WI38 (cell line): ENCODE results near the gene CDYL2.
"Not testable (repeated sequence)": the region's sequence is repeated elsewhere in the genome, so short reads cannot be mapped to it uniquely, and the experiment has no call there.

Experiments used
- H3K4me3 ChIP-seq: 2 replicates; pipeline ENCODE4 v1.5.1; 2011; ENCODE audit warnings: low read depth, mild to moderate bottlenecking, control low read depth, low read length
- TF ChIP-seq, protein P1 (sequence below): IDR thresholded peaks from 2 replicates; pipeline ENCODE4 v1.5.1; 2012; ENCODE audit warnings: low read depth, mild to moderate bottlenecking, control low read depth, low read length

Gene CDYL2

DNA sequence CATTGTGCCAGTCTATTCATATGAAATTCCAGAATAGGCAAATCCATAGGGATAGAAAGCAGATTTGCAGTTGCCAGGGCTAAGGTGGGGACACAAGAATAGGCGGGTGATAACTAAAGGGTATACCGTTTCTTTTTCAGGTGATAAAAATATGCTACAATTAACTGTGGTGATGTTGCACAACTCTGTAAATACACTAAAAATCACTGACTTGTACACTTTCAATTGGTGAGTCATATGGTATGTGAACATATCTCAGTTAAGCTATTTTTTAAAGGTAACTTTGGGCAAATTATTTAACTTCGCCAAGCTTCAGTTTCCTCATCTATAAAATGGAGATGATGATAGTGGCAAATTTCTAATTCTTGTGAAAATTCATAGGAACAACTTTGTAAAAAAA, 65.9 kb downstream of the CDYL2 start:
- no peak overlapping the region for H3K4me3 ChIP-seq
- TF ChIP-seq, protein P1, sequence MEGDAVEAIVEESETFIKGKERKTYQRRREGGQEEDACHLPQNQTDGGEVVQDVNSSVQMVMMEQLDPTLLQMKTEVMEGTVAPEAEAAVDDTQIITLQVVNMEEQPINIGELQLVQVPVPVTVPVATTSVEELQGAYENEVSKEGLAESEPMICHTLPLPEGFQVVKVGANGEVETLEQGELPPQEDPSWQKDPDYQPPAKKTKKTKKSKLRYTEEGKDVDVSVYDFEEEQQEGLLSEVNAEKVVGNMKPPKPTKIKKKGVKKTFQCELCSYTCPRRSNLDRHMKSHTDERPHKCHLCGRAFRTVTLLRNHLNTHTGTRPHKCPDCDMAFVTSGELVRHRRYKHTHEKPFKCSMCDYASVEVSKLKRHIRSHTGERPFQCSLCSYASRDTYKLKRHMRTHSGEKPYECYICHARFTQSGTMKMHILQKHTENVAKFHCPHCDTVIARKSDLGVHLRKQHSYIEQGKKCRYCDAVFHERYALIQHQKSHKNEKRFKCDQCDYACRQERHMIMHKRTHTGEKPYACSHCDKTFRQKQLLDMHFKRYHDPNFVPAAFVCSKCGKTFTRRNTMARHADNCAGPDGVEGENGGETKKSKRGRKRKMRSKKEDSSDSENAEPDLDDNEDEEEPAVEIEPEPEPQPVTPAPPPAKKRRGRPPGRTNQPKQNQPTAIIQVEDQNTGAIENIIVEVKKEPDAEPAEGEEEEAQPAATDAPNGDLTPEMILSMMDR, result no peak

DNA sequence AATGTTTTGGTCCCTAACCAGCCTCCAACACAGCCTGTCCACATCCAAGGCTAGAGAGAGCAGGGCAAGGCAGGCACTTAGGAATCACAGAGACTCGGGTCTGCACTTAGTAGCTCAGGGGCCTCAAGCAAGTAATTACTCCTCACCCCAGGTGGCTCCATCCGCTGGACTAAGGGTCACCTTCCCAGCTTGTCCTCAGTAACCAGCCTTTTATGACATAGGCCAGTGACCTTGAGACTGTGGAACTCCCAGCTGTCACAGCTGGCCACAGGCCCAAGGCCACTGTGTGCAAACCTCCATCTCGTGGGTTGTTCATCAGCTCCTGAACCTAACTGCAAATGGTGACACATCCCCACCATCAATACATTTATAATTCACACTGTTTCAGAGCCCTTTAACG, 68.6 kb downstream of the CDYL2 start:
- H3K4me3 ChIP-seq, result no peak overlapping the region
- TF ChIP-seq, protein P1, result no peak

DNA sequence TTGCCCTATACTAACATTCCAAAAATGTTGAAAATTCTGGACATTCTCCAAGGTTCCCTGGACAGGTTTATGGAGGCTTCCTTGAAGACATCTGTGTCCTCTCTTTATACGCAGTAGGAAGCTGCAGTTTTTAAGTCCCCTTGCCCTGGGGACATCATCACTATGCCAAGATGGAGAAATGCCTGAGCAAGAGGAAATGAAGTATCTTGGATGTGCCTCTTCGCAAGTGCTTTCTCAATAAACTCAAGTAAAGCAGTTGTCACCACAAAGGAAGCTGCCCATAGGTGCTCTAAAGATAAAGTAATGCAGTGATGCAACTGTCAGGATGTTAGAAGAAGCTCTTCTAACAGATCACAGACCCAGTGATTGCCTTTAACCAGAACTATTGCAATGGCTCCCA, 71.0 kb downstream of the CDYL2 start:
- TF ChIP-seq, protein P1, result no peak
- H3K4me3 ChIP-seq, result no peak overlapping the region

DNA sequence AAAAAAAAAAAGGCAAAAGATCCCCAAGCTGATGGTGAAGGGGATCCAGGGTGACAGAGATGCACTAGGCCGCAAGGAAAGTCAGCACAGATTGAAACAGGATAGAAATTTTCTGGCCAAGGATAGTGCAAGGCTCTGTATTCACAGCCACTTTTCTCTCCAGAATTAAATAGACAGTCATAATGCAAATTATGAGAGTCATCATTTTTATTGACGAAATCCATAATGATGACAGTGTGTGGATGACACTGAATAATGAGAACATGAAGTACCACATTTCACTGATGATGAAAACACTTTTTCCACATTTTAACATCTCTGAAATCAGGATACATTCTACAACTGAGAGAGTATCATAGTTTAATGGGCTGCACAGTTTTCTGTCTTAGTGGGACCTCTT, 72.5 kb downstream of the CDYL2 start:
- H3K4me3 ChIP-seq, result no peak overlapping the region
- TF ChIP-seq, protein P1, result no peak

DNA sequence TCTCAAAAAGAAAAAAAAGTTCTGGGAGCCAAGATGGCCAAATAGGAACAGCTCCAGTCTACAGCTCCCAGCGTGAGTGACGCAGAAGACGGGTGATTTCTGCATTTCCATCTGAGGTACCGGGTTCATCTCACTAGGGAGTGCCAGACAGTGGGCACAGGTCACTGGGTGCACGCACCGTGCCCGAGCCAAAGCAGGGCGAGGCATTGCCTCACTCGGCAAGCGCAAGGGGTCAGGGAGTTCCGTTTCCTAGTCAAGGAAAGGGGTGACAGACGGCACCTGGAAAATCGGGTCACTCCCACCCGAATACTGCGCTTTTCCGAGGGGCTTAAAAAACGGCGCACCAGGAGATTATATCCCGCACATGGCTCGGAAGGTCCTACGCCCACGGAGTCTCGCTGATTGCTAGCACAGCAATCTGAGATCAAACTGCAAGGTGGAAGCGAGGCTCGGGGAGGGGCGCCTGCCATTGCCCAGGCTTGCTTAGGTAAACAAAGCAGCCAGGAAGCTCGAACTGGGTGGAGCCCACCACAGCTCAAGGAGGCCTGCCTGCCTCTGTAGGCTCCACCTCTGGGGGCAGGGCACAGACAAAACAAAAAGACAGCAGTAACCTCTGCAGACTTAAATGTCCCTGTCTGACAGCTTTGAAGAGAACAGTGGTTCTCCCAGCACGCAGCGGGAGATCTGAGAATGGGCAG, 77.2 kb downstream of the CDYL2 start:
- not testable (repeated sequence) for H3K4me3 ChIP-seq

DNA sequence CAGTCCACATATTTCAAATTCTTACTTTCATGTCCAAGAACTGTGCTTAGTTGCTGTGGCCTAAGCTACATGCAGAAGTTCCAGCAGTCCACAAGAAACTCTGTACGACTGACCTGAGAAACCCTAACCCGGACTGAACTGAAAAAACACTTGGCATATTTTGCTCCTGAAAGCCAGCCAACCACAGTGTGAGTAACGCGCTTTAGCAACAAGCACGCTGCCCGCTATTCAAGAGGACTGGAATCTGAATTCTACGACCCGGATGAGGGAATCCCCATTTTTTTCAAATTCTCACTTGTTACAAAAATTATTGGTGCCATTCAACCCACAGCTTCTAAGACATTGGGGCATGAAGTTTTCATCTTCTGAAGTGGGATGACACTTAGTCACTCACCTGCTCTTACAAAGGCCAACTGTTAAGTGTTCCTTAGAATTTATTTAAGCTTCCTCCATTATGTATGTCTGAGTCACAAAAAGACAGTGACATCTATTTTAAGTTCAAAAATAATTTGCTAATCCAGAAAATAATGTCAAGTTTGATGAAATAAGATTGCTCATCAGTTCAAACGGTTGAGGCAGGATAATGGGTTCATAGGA, 78.7 kb downstream of the CDYL2 start:
- TF ChIP-seq, protein P1, result no peak
- no peak overlapping the region for H3K4me3 ChIP-seq

DNA sequence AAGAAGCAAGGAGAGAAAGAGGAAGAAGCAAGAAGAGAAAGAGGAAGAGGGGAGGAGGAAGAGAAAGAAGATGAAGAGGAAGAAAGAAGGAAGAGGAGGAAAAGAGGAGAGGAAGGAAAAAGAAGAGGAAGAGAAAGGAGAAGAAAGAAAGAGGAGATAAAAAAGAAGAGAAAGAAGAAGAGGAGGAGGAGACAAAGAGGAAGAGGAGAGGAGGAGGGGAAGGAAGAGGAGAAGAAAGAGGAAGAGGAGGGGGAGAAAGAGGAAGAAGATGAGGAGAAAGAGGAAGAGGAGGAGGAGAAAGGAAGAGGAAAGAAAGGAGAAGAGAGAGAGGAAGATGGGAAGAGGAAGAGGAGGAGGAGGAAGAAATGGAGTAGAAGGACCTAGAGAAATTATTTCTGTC, 80.4 kb downstream of the CDYL2 start:
- TF ChIP-seq, protein P1, result no peak
- H3K4me3 ChIP-seq, result no peak overlapping the region

DNA sequence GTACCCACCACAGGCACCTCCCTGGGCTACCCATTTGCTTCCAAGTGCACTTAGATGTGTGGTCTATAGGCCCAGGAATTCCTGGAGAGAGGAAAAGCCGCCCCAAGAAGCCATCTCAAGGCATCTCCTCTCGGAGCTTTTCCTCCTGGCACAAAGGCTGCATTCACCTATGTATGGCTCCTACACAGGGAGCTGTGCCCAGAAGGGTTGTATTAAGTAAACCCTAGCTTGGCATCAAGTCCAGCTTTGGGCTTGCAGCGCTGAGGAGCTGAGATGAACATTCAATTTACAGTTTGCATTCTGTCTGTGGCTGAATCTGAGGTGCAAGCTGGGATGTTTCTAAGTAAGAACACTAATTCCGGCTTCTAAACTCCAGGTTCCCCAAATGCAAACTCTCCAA, 81.3 kb downstream of the CDYL2 start:
- no peak overlapping the region for H3K4me3 ChIP-seq
- TF ChIP-seq, protein P1, result no peak
